NCI-H2196 treated with DMSO at 0.1 percent for 48 hours (cell line): ENCODE data around the gene FOXI1.
"Not testable (repeated sequence)": the region's sequence is repeated elsewhere in the genome, so short reads cannot be mapped to it uniquely, and the experiment has no call there.

Experiments used
- DNase-seq: peaks from one replicate; lab custom pipeline; 2025; ENCODE audit not compliant: unreplicated experiment; lab: John Stamatoyannopoulos, UW

FOXI1 gene

DNA sequence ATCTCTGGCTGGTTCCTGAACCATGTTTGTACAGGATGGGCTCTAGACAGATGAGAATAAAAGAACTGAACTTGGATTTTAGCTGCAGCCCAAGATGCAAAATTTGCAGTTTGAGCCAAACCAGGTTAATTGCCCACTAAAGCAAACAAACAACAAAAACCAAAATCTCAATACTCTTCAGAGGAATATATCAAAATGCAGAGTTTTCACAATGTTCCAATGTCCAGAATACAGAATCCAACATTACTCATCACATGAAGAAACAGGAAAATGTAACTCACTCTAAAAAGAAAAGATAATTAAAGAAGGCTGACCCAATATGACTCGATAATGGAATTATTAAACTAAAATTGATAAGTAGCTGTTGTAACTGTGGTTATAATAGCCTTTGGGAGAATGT lies 20.4 kb downstream of the FOXI1 start:
- DNase-seq, result no peak

DNA sequence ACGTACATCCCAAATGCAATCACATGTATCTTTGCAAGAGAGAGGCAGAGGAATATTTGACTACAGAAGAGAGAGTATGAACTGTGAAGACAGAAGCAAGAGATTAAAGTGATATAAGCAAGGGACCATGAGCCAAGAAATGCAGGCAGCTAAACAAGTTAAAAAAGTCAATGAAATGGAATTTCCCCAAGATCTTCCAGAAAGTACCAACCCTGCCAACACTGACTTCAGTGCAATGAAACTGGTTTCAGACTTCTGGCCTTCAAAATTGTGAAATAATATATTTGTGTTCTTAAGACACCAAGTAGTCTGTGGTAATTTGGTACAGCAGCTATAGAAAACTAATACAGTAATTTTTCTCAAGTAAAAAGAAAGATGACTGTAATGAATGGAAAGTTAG lies 20.9 kb downstream of the FOXI1 start:
- DNase-seq, result no peak

- no peak for DNase-seq
These were observed 25.5 kb downstream of the FOXI1 start for GRCh38 chr5:170131235-170131634.

DNA sequence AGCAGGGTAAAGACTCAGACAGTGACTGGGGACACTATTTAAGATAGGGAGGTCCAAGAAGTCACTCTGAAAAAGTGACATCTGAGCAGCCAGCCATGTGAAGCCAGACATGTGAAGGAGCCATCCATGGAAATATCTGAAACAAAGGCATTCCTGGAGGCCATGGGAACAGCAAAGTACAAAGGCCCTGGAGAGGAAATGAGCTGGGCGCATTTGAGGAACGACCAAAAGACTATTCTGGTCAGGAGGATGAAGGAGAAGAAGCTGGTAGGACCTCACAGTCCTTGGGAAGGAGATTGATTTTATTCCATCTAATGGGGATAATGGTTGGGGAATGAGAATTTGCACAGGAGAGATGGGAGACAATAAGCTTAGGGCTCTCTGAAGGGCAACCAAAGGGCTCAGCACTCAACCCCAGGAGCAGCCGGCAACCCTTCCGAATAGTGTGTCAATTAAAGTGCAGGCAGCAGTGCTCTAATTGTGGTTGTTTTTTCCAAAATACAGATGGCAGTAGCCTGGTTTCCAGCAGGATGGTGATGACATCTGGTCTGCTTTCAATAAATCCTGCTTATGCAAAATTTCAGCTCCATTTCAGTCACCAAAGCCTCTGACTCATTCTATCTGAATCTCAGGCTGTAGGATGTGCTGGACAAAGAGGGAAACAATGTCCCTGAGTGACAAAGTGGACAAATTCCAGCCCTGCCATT lies 26.7 kb downstream of the FOXI1 start:
- DNase-seq, result no peak

- DNase-seq, result no peak
These were observed 27.3 kb downstream of the FOXI1 start for GRCh38 chr5:170132976-170133448.

DNA sequence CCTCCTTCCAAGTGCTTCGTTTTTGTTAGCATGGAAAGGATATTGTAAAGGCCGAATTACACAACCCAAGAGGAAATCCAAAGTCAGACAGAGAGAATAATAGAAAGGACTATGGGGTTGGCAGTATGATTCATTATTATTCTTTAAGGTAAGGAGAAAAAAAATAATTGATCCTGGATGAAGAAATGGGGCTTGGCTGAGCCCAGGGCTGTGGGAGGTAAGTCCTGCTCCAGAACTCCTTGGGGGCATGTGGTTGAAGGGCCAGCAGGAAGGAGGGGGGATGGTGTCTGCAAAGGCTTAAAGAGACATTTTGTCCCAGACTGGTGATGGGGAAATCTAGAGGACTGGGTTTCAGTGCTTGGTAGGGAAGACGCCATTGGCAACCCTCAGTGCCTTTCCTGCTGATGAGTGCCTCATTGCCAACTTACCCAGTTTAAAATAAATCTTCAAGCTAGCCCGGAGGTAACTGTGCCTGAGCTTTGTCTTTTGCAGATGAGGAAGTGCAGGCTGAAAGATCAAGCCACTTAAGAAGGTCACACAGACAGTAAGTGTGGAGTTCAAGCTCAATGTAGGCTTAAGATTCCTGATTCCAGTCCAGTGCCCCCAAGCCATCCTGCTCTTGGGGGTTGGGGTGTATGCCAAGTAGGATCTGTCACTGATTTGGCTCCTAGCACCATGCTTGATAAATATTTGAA lies 30.2 kb downstream of the FOXI1 start:
- no peak for DNase-seq

GRCh38 chr5:170136506-170136905 lies 30.8 kb downstream of the FOXI1 start:
- DNase-seq, result no peak

DNA sequence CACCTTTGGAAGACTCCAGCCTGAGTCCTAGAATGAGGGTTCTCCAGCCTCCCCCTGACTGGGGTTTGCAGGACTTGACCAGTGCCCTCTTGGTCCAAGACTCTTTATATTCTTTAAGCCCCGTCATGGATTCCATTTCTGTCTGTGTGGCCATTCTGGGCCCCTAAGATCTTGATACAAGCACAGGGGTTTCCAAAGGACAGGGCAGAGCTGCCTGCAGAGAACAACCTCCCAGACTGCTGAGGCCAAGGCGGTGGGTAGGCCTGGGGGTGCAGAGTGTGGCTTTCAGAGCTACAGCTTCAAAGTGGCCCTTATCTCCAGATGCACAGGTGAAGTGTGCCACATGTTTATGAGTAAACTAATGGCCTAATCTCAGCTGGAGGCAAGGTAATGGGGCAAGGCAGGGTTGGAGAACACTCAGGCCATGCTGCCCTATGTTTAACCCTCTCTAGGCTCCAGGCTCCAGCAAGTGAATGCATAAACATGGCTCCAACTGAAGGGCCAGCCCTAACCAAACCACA lies 32.1 kb downstream of the FOXI1 start:
- DNase-seq, result no peak

- no peak for DNase-seq
These were observed 32.6 kb downstream of the FOXI1 start for GRCh38 chr5:170138273-170138672.

GRCh38 chr5:170139786-170140335 lies 34.2 kb downstream of the FOXI1 start:
- DNase-seq, result no peak

DNA sequence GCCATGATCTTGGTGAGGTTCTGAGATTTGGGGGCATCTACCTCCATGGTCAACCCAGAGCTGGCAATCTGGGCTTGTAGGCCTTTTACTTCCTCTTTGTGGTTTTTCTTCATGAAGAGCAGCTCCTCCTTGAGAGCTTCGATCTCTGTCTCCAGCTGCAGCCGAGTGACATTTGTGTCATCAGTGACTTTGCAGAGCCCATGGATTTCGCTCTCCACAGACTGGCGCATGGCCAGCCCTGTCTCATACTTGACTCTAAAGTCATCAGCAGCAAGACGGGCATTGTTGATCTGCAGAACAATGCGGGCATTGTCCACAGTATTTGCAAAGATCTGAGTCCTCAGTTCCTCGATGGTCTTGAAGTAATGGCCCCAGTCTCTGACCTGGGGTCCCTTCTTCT lies 35.5 kb downstream of the FOXI1 start:
- not testable (repeated sequence) for DNase-seq

- DNase-seq, result no peak
These were observed 35.9 kb downstream of the FOXI1 start for GRCh38 chr5:170141636-170142035.

- DNase-seq, result no peak
These were observed 36.5 kb downstream of the FOXI1 start for GRCh38 chr5:170142196-170142595.

GRCh38 chr5:170143091-170143490 lies 37.4 kb downstream of the FOXI1 start:
- no peak for DNase-seq

GRCh38 chr5:170143710-170144109 lies 38.0 kb downstream of the FOXI1 start:
- no peak for DNase-seq

- no peak for DNase-seq
These were observed 38.8 kb downstream of the FOXI1 start for GRCh38 chr5:170144286-170145023.

DNA sequence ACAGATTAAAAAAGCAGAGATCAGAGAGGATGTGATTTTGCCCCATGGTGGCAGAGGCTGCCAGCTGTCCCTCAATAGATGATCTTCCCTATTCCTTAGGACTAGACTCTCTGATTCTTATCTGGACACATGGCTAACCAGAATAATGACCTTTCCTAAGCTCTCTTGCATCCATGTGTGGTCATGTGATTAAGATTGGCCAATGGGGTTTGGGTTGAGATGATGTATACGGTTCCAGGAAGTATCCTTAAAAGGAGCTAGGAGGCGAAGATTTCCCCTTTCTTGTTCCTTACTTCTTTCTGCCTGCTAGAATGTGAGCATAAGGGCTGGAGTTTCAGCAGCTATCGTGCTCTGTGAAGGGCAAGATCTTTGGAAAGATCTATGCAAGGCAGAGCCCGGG lies 39.8 kb downstream of the FOXI1 start:
- no peak for DNase-seq

DNA sequence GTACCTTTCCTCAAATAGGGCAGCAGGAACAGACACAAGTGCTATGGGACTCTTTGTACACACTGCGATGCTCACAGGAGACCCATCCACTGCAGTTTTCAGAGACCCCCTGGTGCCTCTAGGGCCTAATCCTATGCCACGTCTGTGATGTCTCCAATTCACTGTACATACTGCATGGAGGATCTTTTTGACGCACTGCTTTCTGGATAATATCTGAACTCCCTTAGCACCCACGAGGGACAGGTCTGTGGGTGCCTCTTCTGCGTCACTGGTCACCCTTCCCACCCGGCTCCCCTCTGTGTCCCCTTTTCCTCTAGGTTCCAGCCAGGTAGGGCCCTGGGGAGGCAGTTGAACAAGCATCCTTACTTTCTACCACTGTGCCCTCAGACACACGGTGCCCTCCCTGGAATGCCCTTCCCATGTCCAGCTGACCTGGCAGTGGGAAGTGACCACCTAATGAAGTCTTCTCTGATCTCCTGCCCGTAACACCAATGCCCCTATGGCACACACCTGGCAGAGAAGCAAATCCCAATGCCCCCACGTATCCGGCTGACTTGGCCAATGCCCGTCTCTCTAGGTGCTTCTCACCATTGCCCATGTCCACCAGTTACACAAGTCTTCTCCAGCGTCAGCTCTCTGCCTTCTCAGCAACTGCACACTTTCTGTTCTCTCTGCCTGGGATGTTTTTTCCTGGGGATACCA lies 41.5 kb downstream of the FOXI1 start:
- no peak for DNase-seq

- no peak for DNase-seq
These were observed 42.1 kb downstream of the FOXI1 start for GRCh38 chr5:170147753-170148264.

- no peak for DNase-seq
These were observed 42.9 kb downstream of the FOXI1 start for GRCh38 chr5:170148430-170149205.
